BLaER1 (cell line): ENCODE data around the gene APOBEC3G.
A peak's percentile ranks its signal among the peaks of the same experiment; 100 is the strongest.

Experiments used
- H3K27ac ChIP-seq: shearing (Covaris generic); formaldehyde crosslinking; 2 replicates; pipeline ENCODE4 v1.8.1; 2022
- H3K27me3 ChIP-seq: shearing (Covaris generic); formaldehyde crosslinking; 2 replicates; pipeline ENCODE4 v1.8.1; 2022
- H3K36me3 ChIP-seq: shearing (Covaris generic); formaldehyde crosslinking; 2 replicates; pipeline ENCODE4 v1.8.1; 2022
- H3K4me1 ChIP-seq: shearing (Covaris generic); formaldehyde crosslinking; 2 replicates; pipeline ENCODE4 v1.8.1; 2022
- H3K4me2 ChIP-seq: shearing (Covaris generic); formaldehyde crosslinking; 2 replicates; pipeline ENCODE4 v1.8.1; 2022
- H3K4me3 ChIP-seq: shearing (Covaris generic); formaldehyde crosslinking; 2 replicates; pipeline ENCODE4 v1.8.1; 2022
- H3K9ac ChIP-seq: shearing (Covaris generic); formaldehyde crosslinking; 2 replicates; pipeline ENCODE4 v1.8.1; 2022
- H3K9me3 ChIP-seq: shearing (Covaris generic); formaldehyde crosslinking; 2 replicates; pipeline ENCODE4 v1.8.1; 2022
- H4K20me1 ChIP-seq: shearing (Covaris generic); formaldehyde crosslinking; 2 replicates; pipeline ENCODE4 v1.8.1; 2022
- Cebpa-rat ChIP-seq: shearing (Covaris generic); IDR thresholded peaks from 2 replicates; pipeline ENCODE4 v1.8.1; 2022

APOBEC3G gene

GRCh38 chr22:39122772-39123470 lies 45.8 kb downstream of the APOBEC3G start:
- Histone ChIP-seq H3K36me3 (no peaks in the 10 kb centered on the region), H3K4me2 (no peak overlapping the region), H3K27ac (no peak overlapping the region), H3K4me1 (peaks cover 12% of the 10 kb centered on the region), H3K27me3 (no peaks in the 10 kb centered on the region), H4K20me1 (no peaks in the 10 kb centered on the region), H3K9ac (no peak overlapping the region), H3K9me3 (no peaks in the 10 kb centered on the region), H3K4me3 (no peak overlapping the region)
- no peak for TF ChIP-seq Cebpa-rat

GRCh38 chr22:39123751-39124581 lies 46.9 kb downstream of the APOBEC3G start:
- no peak overlapping the region for H3K4me3 ChIP-seq
- no peak overlapping the region for H3K27ac ChIP-seq
- no peaks in the 10 kb centered on the region for H3K9me3 ChIP-seq
- no peak overlapping the region for H3K9ac ChIP-seq
- peaks cover 12% of the 10 kb centered on the region for H3K4me1 ChIP-seq
- peak overlapping the region; percentile 63 for H3K4me2 ChIP-seq
- no peaks in the 10 kb centered on the region for H3K27me3 ChIP-seq
- no peaks in the 10 kb centered on the region for H3K36me3 ChIP-seq
- H4K20me1 ChIP-seq: no peaks in the 10 kb centered on the region
- TF ChIP-seq Cebpa-rat: no peak

- no peak overlapping the region for H3K27ac ChIP-seq
- H3K9me3 ChIP-seq: no peaks in the 10 kb centered on the region
- no peaks in the 10 kb centered on the region for H4K20me1 ChIP-seq
- H3K4me1 ChIP-seq: peaks cover 12% of the 10 kb centered on the region
- no peak overlapping the region for H3K4me3 ChIP-seq
- no peak overlapping the region for H3K4me2 ChIP-seq
- no peak for TF ChIP-seq Cebpa-rat
- no peak overlapping the region for H3K9ac ChIP-seq
- H3K36me3 ChIP-seq: no peaks in the 10 kb centered on the region
- no peaks in the 10 kb centered on the region for H3K27me3 ChIP-seq
These were observed 48.5 kb downstream of the APOBEC3G start for GRCh38 chr22:39125622-39126021.

GRCh38 chr22:39128508-39128907 lies 51.4 kb downstream of the APOBEC3G start:
- H3K9me3 ChIP-seq: no peaks in the 10 kb centered on the region
- H3K36me3 ChIP-seq: no peaks in the 10 kb centered on the region
- H3K4me2 ChIP-seq: no peak overlapping the region
- H3K9ac ChIP-seq: no peak overlapping the region
- no peak overlapping the region for H3K4me3 ChIP-seq
- no peaks in the 10 kb centered on the region for H3K27me3 ChIP-seq
- H3K4me1 ChIP-seq: peaks cover 9% of the 10 kb centered on the region
- H3K27ac ChIP-seq: no peak overlapping the region
- no peaks in the 10 kb centered on the region for H4K20me1 ChIP-seq
- no peak for TF ChIP-seq Cebpa-rat

GRCh38 chr22:39129081-39129480 lies 52.0 kb downstream of the APOBEC3G start:
- Histone ChIP-seq H3K9me3 (no peaks in the 10 kb centered on the region), H4K20me1 (no peaks in the 10 kb centered on the region), H3K4me1 (peaks cover 3% of the 10 kb centered on the region), H3K4me3 (no peak overlapping the region), H3K36me3 (no peaks in the 10 kb centered on the region), H3K27me3 (no peaks in the 10 kb centered on the region), H3K4me2 (no peak overlapping the region), H3K9ac (no peak overlapping the region), H3K27ac (no peak overlapping the region)
- TF ChIP-seq Cebpa-rat: no peak

- H3K9me3 ChIP-seq: no peaks in the 10 kb centered on the region
- no peaks in the 10 kb centered on the region for H3K36me3 ChIP-seq
- TF ChIP-seq Cebpa-rat: no peak
- no peaks in the 10 kb centered on the region for H3K27me3 ChIP-seq
- no peaks in the 10 kb centered on the region; the same call in 1 of the 2 replicates for H3K4me1 ChIP-seq
- H3K27ac ChIP-seq: no peak overlapping the region
- H3K4me2 ChIP-seq: no peak overlapping the region
- H4K20me1 ChIP-seq: no peaks in the 10 kb centered on the region
- no peak overlapping the region for H3K4me3 ChIP-seq
- H3K9ac ChIP-seq: no peak overlapping the region
These were observed 52.7 kb downstream of the APOBEC3G start for GRCh38 chr22:39129746-39130145.

- Histone ChIP-seq H3K4me3 (no peak overlapping the region), H3K27ac (no peak overlapping the region), H3K4me2 (no peak overlapping the region), H3K36me3 (no peaks in the 10 kb centered on the region), H3K4me1 (no peaks in the 10 kb centered on the region; the same call in 1 of the 2 replicates), H3K9ac (no peak overlapping the region), H4K20me1 (no peaks in the 10 kb centered on the region), H3K9me3 (no peaks in the 10 kb centered on the region), H3K27me3 (no peaks in the 10 kb centered on the region)
- no peak for TF ChIP-seq Cebpa-rat
These were observed 53.2 kb downstream of the APOBEC3G start for GRCh38 chr22:39130152-39130704.

GRCh38 chr22:39130892-39131855 lies 54.1 kb downstream of the APOBEC3G start:
- Histone ChIP-seq H3K27ac (no peak overlapping the region), H4K20me1 (no peaks in the 10 kb centered on the region; the same call in 1 of the 2 replicates), H3K9ac (no peak overlapping the region), H3K9me3 (no peaks in the 10 kb centered on the region), H3K27me3 (no peaks in the 10 kb centered on the region), H3K4me2 (no peak overlapping the region), H3K4me1 (no peaks in the 10 kb centered on the region; the same call in 1 of the 2 replicates), H3K36me3 (no peaks in the 10 kb centered on the region), H3K4me3 (no peak overlapping the region)
- TF ChIP-seq Cebpa-rat: no peak

GRCh38 chr22:39132281-39132680 lies 55.2 kb downstream of the APOBEC3G start:
- Histone ChIP-seq H3K4me1 (no peaks in the 10 kb centered on the region; the same call in 1 of the 2 replicates), H3K9me3 (no peaks in the 10 kb centered on the region), H3K27me3 (no peaks in the 10 kb centered on the region), H3K27ac (no peak overlapping the region), H3K36me3 (no peaks in the 10 kb centered on the region), H3K4me3 (no peak overlapping the region), H3K4me2 (no peak overlapping the region), H4K20me1 (no peaks in the 10 kb centered on the region; the same call in 1 of the 2 replicates), H3K9ac (no peak overlapping the region)
- no peak for TF ChIP-seq Cebpa-rat
